ENCODE measurements around the gene PPDPF.
"Not testable (repeated sequence)": the region's sequence is repeated elsewhere in the genome, so short reads cannot be mapped to it uniquely, and the experiment has no call there.

Gene PPDPF

GRCh38 chr20:63551068-63551467 is 30.5 kb downstream of the PPDPF start:
- no peak for DNase-seq (ENCODE audit: low read depth)

GRCh38 chr20:63552481-63553249 is 32.1 kb downstream of the PPDPF start:
- no peak for DNase-seq (ENCODE audit: low read depth)

- peak; percentile 46 for DNase-seq (ENCODE audit: low read depth)
These were observed 32.8 kb downstream of the PPDPF start for GRCh38 chr20:63553251-63553932.

- no peak for DNase-seq (ENCODE audit: low read depth)
These were observed 33.3 kb downstream of the PPDPF start, which contains the start of gene FNDC11 for GRCh38 chr20:63553933-63554290. FNDC11 (plus strand) TSS chr20:63554159; CDS start chr20:63555664, 1,505 bp downstream.

- DNase-seq (ENCODE audit: low read depth), result no peak
These were observed 34.1 kb downstream of the PPDPF start for GRCh38 chr20:63554361-63555278.

GRCh38 chr20:63555661-63556381 is 35.3 kb downstream of the PPDPF start:
- no peak for DNase-seq (ENCODE audit: low read depth)

- DNase-seq (ENCODE audit: low read depth), result no peak
These were observed 36.4 kb downstream of the PPDPF start for GRCh38 chr20:63556873-63557478.

- no peak for DNase-seq (ENCODE audit: low read depth)
These were observed 36.9 kb downstream of the PPDPF start for GRCh38 chr20:63557481-63557891.

GRCh38 chr20:63558804-63559484 is 38.4 kb downstream of the PPDPF start:
- no peak for DNase-seq (ENCODE audit: low read depth)

GRCh38 chr20:63559485-63560332 is 39.1 kb downstream of the PPDPF start:
- DNase-seq (ENCODE audit: low read depth), result not testable (repeated sequence)

GRCh38 chr20:63560333-63560805 is 39.8 kb downstream of the PPDPF start:
- no peak for DNase-seq (ENCODE audit: low read depth)

- DNase-seq (ENCODE audit: low read depth), result no peak
These were observed 40.5 kb downstream of the PPDPF start for GRCh38 chr20:63560856-63561609.

- no peak for DNase-seq (ENCODE audit: low read depth)
These were observed 41.2 kb downstream of the PPDPF start for GRCh38 chr20:63561624-63562396.

GRCh38 chr20:63562461-63563224 is 42.1 kb downstream of the PPDPF start:
- DNase-seq (ENCODE audit: low read depth), result no peak

- no peak for DNase-seq (ENCODE audit: low read depth)
These were observed 42.8 kb downstream of the PPDPF start for GRCh38 chr20:63563225-63563935.

- no peak for DNase-seq (ENCODE audit: low read depth)
These were observed 43.7 kb downstream of the PPDPF start for GRCh38 chr20:63564036-63564810.

Measured in GM04504 (cell line).